Neuronal stem cell (in vitro differentiated cells): ENCODE data around the gene GOT1.
A peak's percentile ranks its signal among the peaks of the same experiment; 100 is the strongest.

Experiments used
- DNase-seq: peaks from one replicate; pipeline ENCODE4 v3.0.0-alpha.2; 2013; ENCODE audit warnings: low spot score
- H2AFZ ChIP-seq: one replicate; pipeline ENCODE4 v1.6.1; 2013; ENCODE audit warnings: mild to moderate bottlenecking, low read length, inconsistent platforms
- H2AK5ac ChIP-seq: 2 replicates; pipeline ENCODE4 v1.6.1; 2013; ENCODE audit warnings: low read depth, mild to moderate bottlenecking, inconsistent platforms, low read length, moderate library complexity, mixed read lengths
- H2BK120ac ChIP-seq: 2 replicates; pipeline ENCODE4 v1.6.1; 2013; ENCODE audit warnings: low read depth, mild to moderate bottlenecking, inconsistent platforms, low read length, moderate library complexity, mixed read lengths
- H2BK12ac ChIP-seq: one replicate; pipeline ENCODE4 v1.6.1; 2013; ENCODE audit warnings: low read length, inconsistent platforms
- H2BK15ac ChIP-seq: 2 replicates; pipeline ENCODE4 v1.6.1; 2013; ENCODE audit warnings: mild to moderate bottlenecking, low read length, inconsistent platforms, mixed read lengths
- H2BK5ac ChIP-seq: one replicate; pipeline ENCODE4 v1.6.1; 2013; ENCODE audit warnings: inconsistent platforms, mild to moderate bottlenecking, low read length, moderate library complexity
- H3K14ac ChIP-seq: one replicate; pipeline ENCODE4 v1.6.1; 2013; ENCODE audit warnings: low read length, inconsistent platforms
- H3K18ac ChIP-seq: 2 replicates; pipeline ENCODE4 v1.6.1; 2013; ENCODE audit warnings: low read length, inconsistent platforms
- H3K23ac ChIP-seq: 2 replicates; pipeline ENCODE4 v1.6.1; 2013; ENCODE audit warnings: low read depth, mild to moderate bottlenecking, mixed read lengths, low read length, inconsistent platforms; ENCODE audit not compliant: poor library complexity
- H3K27ac ChIP-seq: replicated peaks from 3 replicates; pipeline ENCODE4 v1.5.1; 2013; ENCODE audit warnings: low read length, inconsistent platforms
- H3K27me3 ChIP-seq, 3 experiments: 2 replicates each; pipeline ENCODE4 v1.6.1; 2013; ENCODE audit warnings: low read length in 3 of 3, mild to moderate bottlenecking in 2 of 3, inconsistent platforms in 1 of 3, low read depth in 1 of 3, mixed read lengths in 1 of 3, moderate library complexity in 1 of 3; ENCODE audit not compliant: control insufficient read depth in 3 of 3, insufficient read depth in 3 of 3
- H3K36me3 ChIP-seq, 2 donors: replicated peaks in 1 of 2; 2 replicates each; pipeline ENCODE4 v1.6.1; 2013; ENCODE audit warnings: low read length in 2 of 2; ENCODE audit not compliant: control insufficient read depth in 2 of 2, insufficient read depth in 2 of 2
- H3K4ac ChIP-seq: 2 replicates; pipeline ENCODE4 v1.6.1; 2013; ENCODE audit warnings: inconsistent platforms, mild to moderate bottlenecking, low read length, moderate library complexity
- H3K4me1 ChIP-seq, 2 donors: 1 replicate in 1 of 2; 2 replicates in 1 of 2; pipeline ENCODE4 v1.6.1; 2013; ENCODE audit warnings: low read length in 2 of 2, low read depth in 1 of 2; ENCODE audit not compliant: control insufficient read depth in 2 of 2, insufficient read depth in 1 of 2
- H3K4me2 ChIP-seq: one replicate; pipeline ENCODE4 v1.6.1; 2013; ENCODE audit warnings: mild to moderate bottlenecking, low read length, inconsistent platforms; ENCODE audit not compliant: insufficient read depth, poor library complexity, severe bottlenecking
- H3K4me3 ChIP-seq, 2 donors: 2 replicates each; pipeline ENCODE4 v1.5.1; 2013; ENCODE audit warnings: low read length in 2 of 2, mild to moderate bottlenecking in 2 of 2, inconsistent platforms in 1 of 2, moderate library complexity in 1 of 2
- H3K79me1 ChIP-seq: one replicate; pipeline ENCODE4 v1.6.1; 2013; ENCODE audit warnings: low read depth, mild to moderate bottlenecking, inconsistent platforms, low read length, moderate library complexity
- H3K9ac ChIP-seq: one replicate; pipeline ENCODE4 v1.6.1; 2013; ENCODE audit warnings: mild to moderate bottlenecking, low read depth, low read length, inconsistent platforms; ENCODE audit not compliant: poor library complexity
- H3K9me3 ChIP-seq, 2 donors: replicated peaks in 1 of 2; 2 replicates each; pipeline versions ENCODE3 to v1.6.1; 2013; ENCODE audit warnings: low read length in 2 of 2, mild to moderate bottlenecking in 2 of 2, inconsistent platforms in 1 of 2, low read depth in 1 of 2, mixed read lengths in 1 of 2, moderate library complexity in 1 of 2; ENCODE audit not compliant: control insufficient read depth in 2 of 2, insufficient read depth in 1 of 2
- H4K8ac ChIP-seq: one replicate; pipeline ENCODE4 v1.6.1; 2013; ENCODE audit warnings: low read depth, mild to moderate bottlenecking, inconsistent platforms, low read length, moderate library complexity
- H4K91ac ChIP-seq: one replicate; pipeline ENCODE4 v1.6.1; 2013; ENCODE audit warnings: low read length, low read depth, mild to moderate bottlenecking, inconsistent platforms; ENCODE audit not compliant: poor library complexity
- WGBS, 2 donors: extraction: QIAGEN DNeasy Blood & Tissue Kit; methylation state at CpG; one replicate each; pipeline ENCODE4 v1.1.7; 2013; ENCODE audit warnings: missing lambda C conversion rate in 2 of 2, mixed read lengths in 1 of 2; ENCODE audit not compliant: insufficient read length in 2 of 2, insufficient replicate concordance in 1 of 2; ENCODE audit errors: extremely low coverage in 2 of 2; 5-methylcytosine and 5-hydroxymethylcytosine counted together

GOT1 gene

DNA sequence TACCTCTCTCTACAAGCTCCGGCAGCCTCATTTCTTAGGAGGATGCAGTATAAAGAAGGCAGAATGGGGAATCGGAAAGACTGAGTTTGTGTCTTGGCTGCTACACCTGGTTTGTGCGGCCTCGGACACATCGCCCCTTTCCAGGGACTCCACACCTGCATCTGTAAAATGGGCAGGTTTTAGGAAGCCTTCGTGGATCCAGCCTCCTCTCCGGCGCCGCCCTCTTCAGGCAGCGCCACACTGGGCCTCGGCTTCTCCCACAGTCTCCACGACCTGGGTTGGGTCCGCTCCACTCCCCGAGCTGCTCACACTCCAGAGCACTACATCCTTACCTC lies 341 bp downstream of the GOT1 start:
- Histone ChIP-seq H3K4ac (no peak overlapping the region), H3K4me3 (peak overlapping the region; percentile 84), H2BK120ac (no peak overlapping the region), H3K18ac (peak overlapping the region; percentile 23), H3K9ac (peak overlapping the region; percentile 88), H3K23ac (no peak overlapping the region), H2BK12ac (no peak overlapping the region), H3K4me1 (peaks cover 7 to 10% of the 10 kb centered on the region in 2 donors), H2BK15ac (no peak overlapping the region), H2AK5ac (peak overlapping the region; percentile 15), H3K27me3 (no peaks in the 10 kb centered on the region), H3K79me1 (peaks cover 5% of the 10 kb centered on the region), H3K14ac (no peak overlapping the region), H3K4me2 (peak overlapping the region; percentile 71), H2AFZ (peak overlapping the region; percentile 96), H2BK5ac (no peak overlapping the region), H3K36me3 (peaks cover 2 to 28% of the 10 kb centered on the region in 2 donors), H3K9me3 (no peaks in the 10 kb centered on the region), H4K91ac (no peak overlapping the region), H3K27ac (no peak overlapping the region), H4K8ac (no peak overlapping the region)
- no peak for DNase-seq
- WGBS, 2 donors: no CpG with 5 or more reads among the region's 14 CpGs

DNA sequence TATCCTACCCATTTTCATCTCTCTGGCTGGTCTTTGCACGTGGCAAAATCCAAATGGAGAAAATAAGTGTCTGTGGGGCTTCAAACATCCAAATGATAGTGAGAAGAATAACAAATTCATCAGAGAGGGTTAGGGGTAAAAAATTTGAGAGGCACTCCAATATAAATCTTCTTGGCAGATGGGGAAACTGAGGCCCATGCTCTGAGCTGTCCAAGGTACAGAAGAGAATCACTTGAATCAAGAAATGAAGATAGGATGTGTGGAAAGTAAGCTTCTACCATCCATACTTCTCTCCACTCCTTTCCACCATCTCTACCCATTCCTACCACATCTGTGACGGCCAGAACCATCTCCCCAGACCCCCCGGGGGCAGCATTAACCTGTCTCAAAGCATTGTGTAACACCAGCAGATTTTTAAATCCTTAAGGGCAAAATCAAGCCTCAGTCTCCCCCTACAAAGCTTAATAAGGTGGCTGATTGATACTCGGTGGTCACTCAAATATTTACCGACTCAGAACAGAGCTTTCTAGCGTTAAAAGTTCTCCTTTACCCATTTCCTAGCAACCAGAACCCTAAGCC lies 818 bp downstream of the GOT1 start:
- Histone ChIP-seq H2BK5ac (no peak overlapping the region), H3K27ac (no peak overlapping the region), H3K4me2 (peak overlapping the region; percentile 71), H3K9ac (no peak overlapping the region), H4K91ac (no peak overlapping the region), H3K36me3 (peaks cover 2 to 33% of the 10 kb centered on the region in 2 donors), H4K8ac (no peak overlapping the region), H2BK120ac (no peak overlapping the region), H3K4me3 (peak overlapping the region; percentile 84), H3K14ac (no peak overlapping the region), H3K23ac (no peak overlapping the region), H3K9me3 (no peaks in the 10 kb centered on the region), H2BK12ac (no peak overlapping the region), H3K4me1 (peaks cover 7 to 10% of the 10 kb centered on the region in 2 donors), H2AK5ac (no peak overlapping the region), H3K79me1 (peaks cover 5% of the 10 kb centered on the region), H3K18ac (no peak overlapping the region), H3K4ac (no peak overlapping the region), H3K27me3 (no peaks in the 10 kb centered on the region), H2AFZ (peak overlapping the region; percentile 96), H2BK15ac (no peak overlapping the region)
- DNase-seq: no peak
- no CpG with 5 or more reads among the region's 6 CpGs for WGBS, 2 donors

DNA sequence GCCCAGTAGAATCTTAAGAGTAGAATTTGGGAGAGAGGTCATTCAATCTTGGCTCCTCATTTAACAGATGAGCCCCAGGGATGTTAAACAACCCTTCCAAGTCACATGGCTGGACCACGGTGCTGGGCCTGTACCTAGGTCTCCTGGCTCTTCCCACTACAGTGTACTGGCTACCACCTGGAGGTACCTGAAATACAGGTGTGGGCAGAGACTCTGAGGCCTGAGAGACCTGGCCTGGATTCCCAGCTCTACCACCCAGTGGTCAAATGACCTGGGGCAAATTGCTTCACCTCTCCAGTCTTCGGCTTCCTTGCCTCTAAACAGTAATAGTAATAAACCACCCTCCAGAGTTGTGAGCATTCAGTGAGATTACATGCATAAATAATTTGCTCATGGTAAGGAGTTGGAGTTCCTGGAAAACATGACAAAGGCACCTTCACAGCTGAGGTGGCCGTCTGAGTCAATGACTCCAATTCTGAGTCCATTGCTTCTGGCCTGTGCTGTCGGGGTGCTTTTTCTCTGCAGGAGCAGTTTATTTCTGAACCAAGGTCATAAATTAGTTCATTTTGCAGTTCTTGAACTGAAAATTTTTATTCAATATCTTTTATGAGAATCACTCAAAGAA lies 2.7 kb downstream of the GOT1 start:
- WGBS, 2 donors: no CpG with 5 or more reads among the region's 4 CpGs
- H3K4ac ChIP-seq: no peak overlapping the region
- no peak overlapping the region for H3K14ac ChIP-seq
- no peaks in the 10 kb centered on the region for H3K9me3 ChIP-seq
- no peak overlapping the region for H3K23ac ChIP-seq
- H3K9ac ChIP-seq: no peak overlapping the region
- H2BK15ac ChIP-seq: no peak overlapping the region
- no peak overlapping the region for H3K4me3 ChIP-seq
- no peak overlapping the region for H4K91ac ChIP-seq
- no peak overlapping the region for H3K18ac ChIP-seq
- no peak overlapping the region for H3K27ac ChIP-seq
- H3K27me3 ChIP-seq: no peaks in the 10 kb centered on the region
- no peak overlapping the region for H2AK5ac ChIP-seq
- DNase-seq: no peak
- no peak overlapping the region for H2BK5ac ChIP-seq
- H3K4me1 ChIP-seq: peaks cover 7 to 10% of the 10 kb centered on the region in 2 donors
- H4K8ac ChIP-seq: no peak overlapping the region
- peaks cover 5% of the 10 kb centered on the region for H3K79me1 ChIP-seq
- H3K36me3 ChIP-seq: peaks cover 2 to 21% of the 10 kb centered on the region in 2 donors
- H2BK12ac ChIP-seq: no peak overlapping the region
- no peak overlapping the region for H3K4me2 ChIP-seq
- no peak overlapping the region for H2BK120ac ChIP-seq
- H2AFZ ChIP-seq: no peak overlapping the region

DNA sequence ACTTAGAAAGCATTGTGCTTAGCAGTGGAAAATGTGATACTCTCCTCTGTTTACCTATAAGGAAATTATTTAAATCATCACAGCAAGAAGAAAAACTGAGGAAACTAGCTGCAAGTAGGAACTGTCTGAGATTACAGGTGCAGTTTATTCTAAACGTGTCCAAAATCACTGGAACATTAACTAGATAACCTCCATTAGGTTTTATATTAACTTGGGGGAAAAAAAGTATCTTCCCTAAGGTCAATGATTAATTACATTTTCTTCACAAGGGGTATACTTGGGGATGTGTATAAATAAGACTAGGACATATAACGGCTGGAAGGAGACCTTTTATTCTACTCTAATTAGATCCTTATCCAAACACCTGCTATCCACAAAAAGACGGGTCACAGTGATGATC lies 3.7 kb downstream of the GOT1 start:
- Histone ChIP-seq H3K9me3 (no peaks in the 10 kb centered on the region), H3K4me2 (no peak overlapping the region), H2BK5ac (no peak overlapping the region), H2AK5ac (no peak overlapping the region), H2BK120ac (no peak overlapping the region), H4K8ac (no peak overlapping the region), H3K27me3 (no peaks in the 10 kb centered on the region), H3K14ac (no peak overlapping the region), H3K79me1 (peaks cover 5% of the 10 kb centered on the region), H3K27ac (no peak overlapping the region), H3K9ac (no peak overlapping the region), H4K91ac (no peak overlapping the region), H2BK12ac (no peak overlapping the region), H2AFZ (no peak overlapping the region), H3K18ac (no peak overlapping the region), H3K4me1 (peaks cover 7 to 10% of the 10 kb centered on the region in 2 donors), H2BK15ac (no peak overlapping the region), H3K4ac (no peak overlapping the region), H3K23ac (no peak overlapping the region), H3K4me3 (no peak overlapping the region), H3K36me3 (peaks cover 2 to 21% of the 10 kb centered on the region in 2 donors)
- no peak for DNase-seq
- no CpG with 5 or more reads among the region's 3 CpGs for WGBS, 2 donors
